Sigmoid colon (tissue), 7 donors: ENCODE measurements around the gene XRN2. TPM values are rescaled to one million over a fixed set of nuclear protein-coding genes. Genes with fewer than 3 reads are reported as not detected.
A peak's percentile ranks its signal among the peaks of the same experiment; 100 is the strongest.

Experiments used
- DNase-seq: peaks from one replicate; pipeline ENCODE4 v3.0.0-alpha.2; 2019
- H3K27ac ChIP-seq, 4 donors: fragments of 200-600 bp; sonication (generic); one replicate each; pipeline ENCODE4 v1.5.1; 2016 to 2019; ENCODE audit warnings: mild to moderate bottlenecking in 1 of 4
- H3K27me3 ChIP-seq, 3 donors: fragments of 200-600 bp; sonication (generic); one replicate each; pipeline ENCODE4 v1.5.1; 2019; ENCODE audit warnings: mild to moderate bottlenecking in 1 of 3
- H3K36me3 ChIP-seq, 4 donors: fragments of 200-600 bp; sonication (generic); one replicate each; pipeline ENCODE4 v1.5.1; 2016 to 2019
- H3K4me1 ChIP-seq, 4 donors: fragments of 200-600 bp; sonication (generic); one replicate each; pipeline ENCODE4 v1.5.1; 2017 to 2019
- H3K4me3 ChIP-seq, 4 donors: fragments of 200-600 bp; sonication (generic); one replicate each; pipeline ENCODE4 v1.5.1; 2017 to 2019; ENCODE audit warnings: mild to moderate bottlenecking in 2 of 4, moderate library complexity in 1 of 4
- H3K9me3 ChIP-seq, 4 donors: fragments of 200-600 bp in 3 of 4; sonication (generic) in 3 of 4; one replicate each; pipeline versions ENCODE4 v1.5.1 to v1.6.1; 2013 to 2019
- EP300 ChIP-seq, 4 donors: sonication (generic); formaldehyde crosslinking; IDR thresholded peaks; one replicate each; pipeline ENCODE4 v1.6.1; 2017; ENCODE audit warnings: antibody characterized with exemption in 4 of 4
- POLR2A ChIP-seq, 2 donors: fragments of 450-650 bp; IDR thresholded peaks; one replicate each; pipeline ENCODE4 v1.6.1; 2016; ENCODE audit warnings: antibody characterized with exemption in 2 of 2, mild to moderate bottlenecking in 2 of 2, moderate library complexity in 2 of 2
- POLR2AphosphoS5 ChIP-seq, 4 donors: sonication (generic); formaldehyde crosslinking; IDR thresholded peaks; one replicate each; pipeline ENCODE4 v1.6.1; 2017; ENCODE audit warnings: antibody characterized with exemption in 4 of 4
- WGBS, 2 donors: extraction: QIAGEN DNeasy Blood & Tissue Kit; methylation state at CpG; one replicate each; pipeline ENCODE4 v1.1.7; 2013; 5-methylcytosine and 5-hydroxymethylcytosine counted together
- intact Hi-C: fragments of 100-400 bp; cut with DNase I; formaldehyde crosslinking; loops from one replicate; pipeline ENCODE4 v1.15.1; 2023
- polyA plus RNA-seq, 3 donors: library from polyadenylated mRNA; stranded (reverse); fragments of 200-250 nt; gene quantifications; one replicate each; pipeline ENCODE4 v1.2.3, GENCODE V29; 2013
- total RNA-seq, 4 donors: library from RNA; depleted of rRNA; stranded (reverse); fragments of >200 nt; gene quantifications; one replicate each; pipeline ENCODE4 v1.1.0, GENCODE V29; 2016
- TF ChIP-seq, protein P1 (sequence below), 4 experiments: fragments of 450-650 bp in 3 of 4; fragments of 200-600 bp in 1 of 4; IDR thresholded peaks; one replicate each; pipeline ENCODE4 v1.5.1; 2016 to 2019; ENCODE audit warnings: antibody characterized with exemption in 4 of 4, mild to moderate bottlenecking in 3 of 4, moderate library complexity in 2 of 4
- donor health status: healthy with polysubstance abuse.
- donor health status: Bipolar disorder and iron deficiency.
- donor health status: healthy.

The XRN2 gene
- total and polyA plus RNA-seq, 7 donors = 21.0 to 79.8 (median 53.5) TPM

GRCh38 chr20:21391185-21391971, 88.2 kb downstream of the XRN2 start:
- H3K9me3 ChIP-seq = no peaks in the 10 kb centered on the region
- TF ChIP-seq POLR2AphosphoS5 (IDR thresholded peaks at IDR 0.05) (no peak), POLR2A (IDR thresholded peaks at IDR 0.05) (no peak), EP300 (IDR thresholded peaks at IDR 0.05) (no peak)
- TF ChIP-seq, protein P1, sequence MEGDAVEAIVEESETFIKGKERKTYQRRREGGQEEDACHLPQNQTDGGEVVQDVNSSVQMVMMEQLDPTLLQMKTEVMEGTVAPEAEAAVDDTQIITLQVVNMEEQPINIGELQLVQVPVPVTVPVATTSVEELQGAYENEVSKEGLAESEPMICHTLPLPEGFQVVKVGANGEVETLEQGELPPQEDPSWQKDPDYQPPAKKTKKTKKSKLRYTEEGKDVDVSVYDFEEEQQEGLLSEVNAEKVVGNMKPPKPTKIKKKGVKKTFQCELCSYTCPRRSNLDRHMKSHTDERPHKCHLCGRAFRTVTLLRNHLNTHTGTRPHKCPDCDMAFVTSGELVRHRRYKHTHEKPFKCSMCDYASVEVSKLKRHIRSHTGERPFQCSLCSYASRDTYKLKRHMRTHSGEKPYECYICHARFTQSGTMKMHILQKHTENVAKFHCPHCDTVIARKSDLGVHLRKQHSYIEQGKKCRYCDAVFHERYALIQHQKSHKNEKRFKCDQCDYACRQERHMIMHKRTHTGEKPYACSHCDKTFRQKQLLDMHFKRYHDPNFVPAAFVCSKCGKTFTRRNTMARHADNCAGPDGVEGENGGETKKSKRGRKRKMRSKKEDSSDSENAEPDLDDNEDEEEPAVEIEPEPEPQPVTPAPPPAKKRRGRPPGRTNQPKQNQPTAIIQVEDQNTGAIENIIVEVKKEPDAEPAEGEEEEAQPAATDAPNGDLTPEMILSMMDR (IDR thresholded peaks at IDR 0.05) = no peak
- H3K27me3 ChIP-seq = peaks cover 36 to 58% (median 51%) of the 10 kb centered on the region in 3 donors
- H3K36me3 ChIP-seq = peaks cover 0 to 41% (median 10%) of the 10 kb centered on the region in 4 donors
- intact Hi-C loops = no loop called here
- peaks cover 0 to 15% (median 6%) of the 10 kb centered on the region in 4 donors for H3K4me1 ChIP-seq
- 26 to 39% methylated on average over 61 of the region's 61 CpGs for whole genome bisulfite sequencing, 2 donors
- H3K4me3 ChIP-seq = no peak overlapping the region
- no peak for DNase-seq
- no peak overlapping the region for H3K27ac ChIP-seq

DNA sequence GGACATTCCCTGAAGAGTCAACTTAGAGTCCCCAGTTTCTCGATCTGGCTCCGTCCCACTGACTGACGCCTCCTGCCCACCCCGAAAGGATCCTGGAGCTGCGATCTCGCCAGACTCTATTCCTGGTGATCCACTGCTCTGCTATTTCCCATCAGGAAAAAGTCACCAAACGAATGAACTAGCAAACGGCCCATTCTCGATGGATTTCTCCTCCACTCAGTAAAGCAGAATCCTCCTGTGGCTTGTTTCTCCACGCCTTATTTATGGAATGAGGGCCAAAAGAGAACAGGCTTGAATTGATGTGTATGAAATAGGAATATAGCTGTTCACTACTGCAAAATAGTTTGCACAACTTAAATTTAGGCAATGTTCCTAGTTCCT, 88.8 kb downstream of the XRN2 start:
- WGBS, 2 donors = 13 to 17% methylated on average over 10 of the region's 10 CpGs
- no peak for DNase-seq
- intact Hi-C loops = no loop called here
- peaks cover 0 to 35% (median 5%) of the 10 kb centered on the region in 4 donors for H3K36me3 ChIP-seq
- TF ChIP-seq EP300 (IDR thresholded peaks at IDR 0.05) (no peak), POLR2A (IDR thresholded peaks at IDR 0.05) (no peak), POLR2AphosphoS5 (IDR thresholded peaks at IDR 0.05) (peak in 1 of 4 donors; percentile 56)
- TF ChIP-seq, protein P1 (IDR thresholded peaks at IDR 0.05) = no peak
- H3K4me1 ChIP-seq = peaks cover 0 to 20% (median 12%) of the 10 kb centered on the region in 4 donors
- no peak overlapping the region for H3K27ac ChIP-seq
- no peak overlapping the region for H3K4me3 ChIP-seq
- H3K27me3 ChIP-seq = peaks cover 42 to 64% (median 57%) of the 10 kb centered on the region in 3 donors
- H3K9me3 ChIP-seq = no peaks in the 10 kb centered on the region

DNA sequence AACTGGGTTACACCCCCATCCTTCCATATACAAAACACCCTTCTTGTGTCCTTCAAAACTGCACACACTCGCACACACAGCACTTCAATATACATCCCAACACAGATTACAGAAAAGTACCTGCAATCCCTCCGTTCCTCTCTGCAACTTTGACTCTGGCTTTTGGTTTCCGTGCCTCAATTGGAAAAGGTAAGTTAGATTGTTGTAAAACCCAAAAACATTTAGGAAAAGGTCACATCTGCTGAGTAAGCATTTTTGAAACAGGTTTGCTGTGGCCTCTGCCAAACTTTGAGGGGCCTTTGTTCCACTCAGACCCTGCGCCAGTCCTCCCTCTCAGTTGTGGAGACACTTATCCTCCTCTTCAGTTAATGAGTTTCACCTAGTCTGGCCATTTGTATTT, 90.0 kb downstream of the XRN2 start:
- H3K27me3 ChIP-seq = peaks cover 54 to 76% (median 69%) of the 10 kb centered on the region in 3 donors
- no peak for TF ChIP-seq POLR2A (IDR thresholded peaks at IDR 0.05)
- no peak for TF ChIP-seq POLR2AphosphoS5 (IDR thresholded peaks at IDR 0.05)
- TF ChIP-seq, protein P1 (IDR thresholded peaks at IDR 0.05) = no peak
- no peak for TF ChIP-seq EP300 (IDR thresholded peaks at IDR 0.05)
- H3K4me3 ChIP-seq = no peak overlapping the region
- 28 to 30% methylated on average over 4 of the region's 4 CpGs for WGBS, 2 donors
- H3K4me1 ChIP-seq = peaks cover 0 to 26% (median 15%) of the 10 kb centered on the region in 4 donors
- H3K36me3 ChIP-seq = peaks cover 0 to 23% (median 3%) of the 10 kb centered on the region in 4 donors
- no peak overlapping the region for H3K27ac ChIP-seq
- H3K9me3 ChIP-seq = no peaks in the 10 kb centered on the region
- intact Hi-C loops = no loop called here
- no peak for DNase-seq

GRCh38 chr20:21393816-21394519, 90.8 kb downstream of the XRN2 start:
- H3K36me3 ChIP-seq = peaks cover 0 to 15% (median 3%) of the 10 kb centered on the region in 4 donors
- TF ChIP-seq, protein P1 (IDR thresholded peaks at IDR 0.05) = no peak
- TF ChIP-seq POLR2AphosphoS5 (IDR thresholded peaks at IDR 0.05) = no peak
- H3K4me1 ChIP-seq = peaks cover 0 to 26% (median 15%) of the 10 kb centered on the region in 4 donors
- H3K27ac ChIP-seq = no peak overlapping the region
- DNase-seq = no peak
- H3K27me3 ChIP-seq = peaks cover 60 to 84% (median 77%) of the 10 kb centered on the region in 3 donors
- intact Hi-C loops = no loop called here
- H3K9me3 ChIP-seq = no peaks in the 10 kb centered on the region
- WGBS, 2 donors = 38 to 39% methylated on average over 4 of the region's 4 CpGs
- H3K4me3 ChIP-seq = no peak overlapping the region
